ENCODE results near the gene PRRC1.
"Not testable (repeated sequence)": the region's sequence is repeated elsewhere in the genome, so short reads cannot be mapped to it uniquely, and the experiment has no call there.

Gene PRRC1

DNA sequence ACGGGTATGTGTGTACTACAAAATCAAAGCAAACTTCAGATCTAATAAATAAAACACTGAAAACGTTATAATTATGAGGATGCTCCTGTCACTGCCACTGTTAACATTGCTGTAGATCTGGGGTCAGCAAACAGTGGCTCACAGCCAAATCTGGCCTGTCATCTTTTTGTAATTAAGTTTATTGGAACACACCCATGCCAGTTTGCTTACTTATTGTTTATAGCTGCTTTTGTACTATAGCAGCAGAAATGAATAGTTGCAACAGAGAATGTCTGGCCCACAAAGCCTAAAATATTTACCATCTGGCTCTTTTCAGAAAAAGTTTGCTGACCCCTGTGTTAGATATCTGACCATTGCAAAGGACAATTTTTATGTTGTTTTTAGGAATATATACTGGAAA is 32.1 kb downstream of the PRRC1 start:
- no peak for DNase-seq

DNA sequence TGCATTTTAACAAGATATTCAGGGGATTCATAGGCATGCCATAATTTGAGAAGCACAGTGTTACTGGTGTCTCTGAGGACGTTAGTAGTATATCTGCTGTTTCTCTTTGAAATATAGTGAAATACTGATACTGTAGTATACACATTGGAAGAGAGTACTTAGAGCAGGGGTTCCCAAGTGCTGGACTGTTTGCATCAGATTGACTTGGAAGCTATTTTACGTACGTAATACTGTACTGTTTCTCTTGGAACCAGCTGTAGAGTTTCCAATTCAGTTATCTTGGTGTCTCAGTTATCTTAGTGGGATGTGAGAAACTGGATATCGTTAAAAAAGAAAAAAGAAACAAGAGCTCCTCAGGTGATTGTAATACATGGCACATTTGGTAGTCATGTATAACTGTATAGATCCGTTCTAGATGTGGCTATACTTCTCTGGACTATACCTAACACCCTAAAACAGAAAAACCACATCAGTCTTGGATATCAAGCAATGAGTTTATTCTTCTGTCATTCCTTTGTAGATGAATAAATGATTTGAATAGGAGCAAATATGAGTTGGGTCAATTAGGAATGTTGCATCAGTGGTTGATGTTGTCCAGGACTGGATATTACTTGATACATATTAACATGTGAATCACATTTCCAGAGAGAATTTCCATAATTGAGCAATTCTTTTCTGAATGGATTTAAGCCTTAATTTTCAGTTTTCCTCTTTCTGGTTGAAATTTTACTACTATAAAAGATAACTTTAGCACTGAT is 33.4 kb downstream of the PRRC1 start:
- DNase-seq = no peak

DNA sequence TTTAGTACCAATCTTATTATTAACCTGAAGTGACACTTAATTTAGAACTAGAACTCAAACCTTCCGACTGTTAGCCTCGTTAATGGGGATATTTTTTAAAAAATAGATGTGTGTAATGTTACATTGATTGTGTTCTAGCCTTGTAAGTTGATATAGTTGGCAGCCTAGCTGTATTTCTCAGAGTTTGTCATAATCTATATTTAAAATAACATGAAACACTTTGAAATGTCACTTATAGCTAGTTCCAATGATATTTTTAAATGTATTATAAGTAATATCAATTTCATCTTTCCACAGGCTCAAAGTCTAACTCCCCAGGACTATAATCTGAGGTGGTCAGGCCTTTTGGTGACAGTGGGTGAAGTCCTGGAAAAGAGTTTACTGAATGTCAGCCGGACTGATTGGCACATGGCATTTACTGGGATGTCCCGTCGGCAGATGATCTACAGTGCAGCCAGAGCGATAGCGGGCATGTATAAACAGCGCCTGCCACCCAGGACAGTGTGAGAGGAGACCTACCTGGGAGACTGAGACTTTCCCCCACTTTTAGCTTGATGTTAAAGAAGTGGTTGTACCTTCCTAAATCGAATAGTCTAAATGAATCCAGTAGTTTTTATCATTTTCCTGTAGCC is 34.1 kb downstream of the PRRC1 start:
- DNase-seq = no peak

GRCh38 chr5:127555826-127556225 is 38.4 kb downstream of the PRRC1 start:
- no peak for DNase-seq

DNA sequence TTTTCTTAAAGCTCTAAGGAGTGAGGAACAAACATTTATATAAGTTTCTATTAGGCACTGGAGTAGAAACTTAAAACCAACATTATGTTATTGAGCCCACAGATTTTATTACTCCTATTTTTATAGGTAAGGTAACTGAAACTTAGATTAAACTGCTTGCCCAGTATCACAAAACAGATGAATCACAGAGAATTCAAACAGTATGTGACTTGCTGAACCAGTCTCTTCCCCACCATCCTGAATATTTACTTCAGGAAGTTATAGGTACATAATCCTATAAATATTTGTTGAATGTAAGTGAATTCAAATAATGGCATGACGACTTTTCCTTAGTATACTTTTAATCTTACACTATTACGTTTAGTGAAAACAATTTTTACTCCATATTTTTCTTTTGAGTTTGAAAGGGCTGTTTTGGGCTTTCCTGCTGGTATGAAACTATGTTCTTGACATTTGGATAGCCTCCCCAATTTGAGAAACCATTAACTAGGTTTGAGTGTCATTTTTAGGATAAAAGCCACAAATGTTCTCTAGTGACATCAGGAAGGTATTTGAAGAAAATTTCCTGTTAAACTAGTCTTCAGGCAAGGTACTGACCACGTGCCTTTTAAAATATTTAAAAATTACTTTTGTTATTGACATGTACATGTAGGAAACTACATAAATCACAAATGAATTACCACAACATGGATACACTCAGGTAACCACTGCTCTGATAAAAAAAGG is 39.3 kb downstream of the PRRC1 start:
- no peak for DNase-seq

DNA sequence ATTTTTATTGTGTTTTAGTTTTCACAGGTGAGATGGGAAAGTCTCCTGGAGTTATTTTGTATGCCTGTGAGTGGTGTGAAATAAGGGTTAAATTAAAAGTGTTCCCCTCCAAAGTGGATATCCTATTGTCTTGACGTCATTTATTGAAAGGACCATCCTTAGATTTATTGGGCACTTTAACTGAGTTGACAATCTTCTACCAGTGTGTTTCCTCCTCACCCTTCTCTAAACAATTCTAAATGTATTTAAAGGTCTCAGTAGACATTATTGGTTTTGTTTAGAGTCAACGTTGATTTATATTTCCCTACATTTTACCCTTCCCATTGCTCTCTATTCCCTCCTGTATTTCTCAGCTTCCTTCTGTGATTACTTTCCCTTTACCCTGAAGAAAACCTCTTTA is 40.8 kb downstream of the PRRC1 start:
- DNase-seq = no peak

GRCh38 chr5:127561254-127561653 is 43.8 kb downstream of the PRRC1 start:
- no peak for DNase-seq

- DNase-seq = no peak
Observed at GRCh38 chr5:127562252-127562651, 44.8 kb downstream of the PRRC1 start.

GRCh38 chr5:127563136-127563535 is 45.7 kb downstream of the PRRC1 start:
- no peak for DNase-seq

- DNase-seq = peak; percentile 18
Observed at GRCh38 chr5:127564002-127564769, 46.7 kb downstream of the PRRC1 start.

DNA sequence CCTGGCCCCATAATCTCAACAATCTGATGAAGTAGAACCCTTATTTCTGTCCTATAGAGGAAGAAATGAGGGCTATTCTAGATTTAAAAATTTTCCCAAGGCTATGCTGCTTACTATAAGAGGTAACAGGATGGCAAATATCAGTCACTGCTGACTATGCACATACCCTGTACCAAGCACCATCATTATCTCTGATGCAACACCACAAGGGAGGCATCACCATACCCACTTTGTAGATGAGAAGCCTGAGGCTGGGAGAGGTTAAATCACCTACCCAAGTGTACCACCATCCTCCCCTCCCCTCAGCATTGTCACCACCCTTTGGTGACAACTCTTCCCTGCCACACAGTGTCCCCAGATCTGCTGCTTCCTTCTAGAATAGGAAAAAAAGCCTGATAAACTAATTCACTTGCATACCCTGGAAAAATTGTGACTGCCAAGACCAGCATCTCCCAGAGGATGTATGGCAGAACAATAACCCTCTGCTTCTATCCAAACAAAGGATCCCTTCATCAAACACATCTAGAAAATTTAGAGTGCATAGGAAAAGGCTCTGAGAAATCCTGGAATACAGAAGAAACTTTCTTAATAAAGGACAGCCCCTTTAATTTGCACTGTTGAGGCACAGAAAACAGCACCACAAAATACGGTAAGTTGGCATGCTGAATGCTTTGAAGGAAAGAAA is 48.3 kb downstream of the PRRC1 start:
- DNase-seq = no peak

DNA sequence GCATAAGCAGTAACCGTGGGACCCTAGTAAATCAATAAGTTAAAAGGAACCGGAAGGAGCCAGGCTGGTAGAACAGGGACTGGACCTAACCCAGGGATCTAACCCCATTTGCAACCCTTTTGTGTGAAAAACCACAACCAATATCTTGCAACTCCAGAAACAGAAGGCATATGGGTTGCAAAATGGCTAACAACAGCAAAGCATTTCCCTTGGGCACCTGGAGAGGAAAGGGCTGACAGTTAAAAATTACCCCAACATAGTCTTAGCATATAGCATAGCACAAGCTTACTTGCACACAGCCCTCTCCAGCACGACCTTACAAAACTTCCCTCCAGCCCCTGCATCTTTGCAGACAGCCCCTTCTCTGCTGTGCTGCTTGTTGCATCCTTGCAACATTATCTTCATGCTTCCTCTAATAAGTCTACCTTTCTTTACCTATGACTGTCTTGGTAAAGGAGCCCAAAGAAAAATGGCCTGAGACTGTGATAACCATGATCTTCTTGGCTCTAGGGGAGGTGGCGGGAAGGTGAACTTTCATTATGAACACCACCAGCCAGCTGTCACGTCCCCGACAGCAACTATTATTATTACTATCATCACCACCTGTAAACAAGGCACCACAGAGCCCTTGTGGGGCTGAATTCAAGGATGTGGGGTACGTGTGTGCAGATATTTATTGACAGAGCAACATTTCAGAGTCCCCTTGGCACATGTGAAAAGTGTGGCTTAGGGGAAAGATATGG is 49.8 kb downstream of the PRRC1 start:
- DNase-seq = no peak

DNA sequence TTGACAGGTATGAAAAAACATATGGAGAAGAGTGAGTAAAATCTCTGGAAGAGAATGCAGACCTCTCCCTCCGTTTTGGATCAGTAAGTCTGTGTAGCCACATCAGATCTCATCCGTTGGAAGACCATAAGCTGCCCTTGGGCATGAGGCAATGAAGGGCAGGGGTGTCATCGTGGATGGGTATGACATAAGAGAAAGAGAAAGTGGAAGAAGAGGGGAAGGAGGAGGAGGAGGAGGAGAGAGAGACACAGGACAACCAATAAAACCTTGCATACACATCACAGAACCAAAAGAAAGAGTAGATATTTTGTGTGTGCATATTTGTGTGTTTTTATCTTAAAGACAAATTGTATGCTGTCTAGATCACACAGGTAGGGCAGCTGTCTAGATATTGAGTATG is 50.7 kb downstream of the PRRC1 start:
- no peak for DNase-seq

GRCh38 chr5:127569471-127569870 is 52.0 kb downstream of the PRRC1 start:
- not testable (repeated sequence) for DNase-seq

DNA sequence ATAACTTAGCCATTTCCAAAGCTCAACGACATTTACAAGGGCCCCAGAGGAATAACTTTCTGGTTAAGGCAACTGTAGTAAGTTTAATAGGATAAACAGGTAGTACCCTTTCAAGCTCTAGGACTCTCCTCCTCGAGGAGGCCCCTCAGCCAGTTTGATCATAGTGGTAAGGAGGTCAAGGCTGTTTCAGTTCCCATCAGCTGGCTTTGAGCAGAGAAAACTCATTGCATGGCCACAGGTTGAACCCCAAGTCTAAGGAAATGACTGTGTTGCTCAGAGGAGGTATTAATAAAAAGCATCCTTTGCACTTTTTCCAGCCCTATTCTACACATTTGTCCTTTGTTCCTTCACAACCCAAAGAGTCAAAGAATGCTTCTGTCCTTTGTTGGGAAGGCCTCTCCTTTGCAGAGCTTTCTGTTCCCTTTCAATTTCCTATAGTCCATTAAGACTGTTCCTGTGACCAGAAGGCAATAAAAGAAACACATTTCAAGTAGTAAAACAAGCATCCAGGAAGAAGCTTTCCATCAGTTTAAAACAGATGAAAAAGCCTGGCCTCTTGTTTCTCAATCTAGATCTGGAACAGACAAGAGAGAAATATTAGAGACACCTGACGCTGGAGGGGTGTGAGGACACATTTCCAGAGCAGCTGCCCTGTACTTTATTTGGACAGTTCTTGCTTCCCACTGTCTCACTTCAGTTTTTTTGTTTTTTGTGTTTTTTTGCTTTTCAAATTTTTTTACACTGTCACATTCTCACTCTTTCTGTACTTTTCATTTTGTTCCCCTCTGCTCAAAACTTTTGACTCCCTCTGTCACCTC is 54.1 kb downstream of the PRRC1 start:
- no peak for DNase-seq

GRCh38 chr5:127572930-127573329 is 55.5 kb downstream of the PRRC1 start:
- DNase-seq = no peak

- DNase-seq = no peak
Observed at GRCh38 chr5:127574852-127575679, 57.6 kb downstream of the PRRC1 start.

DNA sequence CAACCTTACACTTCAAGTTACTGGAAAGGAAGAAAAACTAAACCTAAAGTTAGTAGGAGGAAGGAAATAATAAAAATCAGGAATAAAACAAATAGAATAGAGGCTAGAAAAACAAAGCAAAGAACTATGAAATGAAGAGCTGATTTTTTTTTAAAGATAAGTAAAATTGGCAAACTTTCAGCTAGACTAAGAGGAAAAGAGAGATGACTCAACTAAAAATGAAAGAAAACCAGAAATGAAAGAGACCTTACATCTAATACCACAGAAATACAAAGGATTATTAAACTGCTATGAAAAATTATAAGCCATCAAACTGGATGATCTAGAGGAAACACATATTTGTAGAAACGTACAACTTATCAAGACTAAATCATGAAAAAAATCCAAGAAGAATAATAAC is 60.0 kb downstream of the PRRC1 start:
- DNase-seq = no peak

GRCh38 chr5:127580731-127581130 is 63.3 kb downstream of the PRRC1 start:
- no peak for DNase-seq

GRCh38 chr5:127581450-127581849 is 64.0 kb downstream of the PRRC1 start:
- no peak for DNase-seq

Data from NCI-H510A (cell line).